ENCODE results near the gene MPO. TPM values are rescaled to one million over a fixed set of nuclear protein-coding genes. Genes with fewer than 3 reads are reported as not detected.
A peak's percentile ranks its signal among the peaks of the same experiment; 100 is the strongest.

MPO gene
- total and polyA plus RNA-seq, 2 of the 8 experiments (the other 6 are each of a cell fraction or from before 2014, with no cell fraction given) = 0.06 to 0.74 TPM

DNA sequence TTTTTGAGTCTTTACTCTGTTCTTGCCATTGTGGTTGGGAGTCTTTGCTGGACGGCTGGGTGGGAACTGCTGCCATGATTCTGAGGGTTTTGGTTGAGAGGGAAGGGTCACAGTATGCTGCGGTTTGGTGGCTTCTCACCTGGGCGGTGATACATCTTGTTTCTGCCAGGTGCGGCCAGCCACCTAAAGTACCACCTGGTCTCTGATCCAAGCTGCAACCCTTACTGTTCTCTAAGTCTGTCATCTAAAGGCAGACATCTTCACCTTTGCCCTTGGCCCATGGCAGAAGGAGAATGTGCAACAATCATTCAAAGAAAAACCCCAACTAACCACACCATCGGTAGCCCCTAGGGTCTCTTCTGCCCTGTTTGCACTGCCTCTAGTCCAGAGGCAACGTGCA is 19.6 kb upstream of the MPO start:
- Histone ChIP-seq H4K5ac (ENCODE audit: insufficient read length, low read depth, low read length) (no peak overlapping the region), H4K20me1 (replicated peaks in 1 of 2; ENCODE audit: control insufficient read depth in 1 of 2, insufficient read depth in 2 of 2, low read length in 2 of 2) (no peaks in the 10 kb centered on the region), H4K8ac (ENCODE audit: extremely low read depth, insufficient read depth, low read length) (0 out of 2 replicates have a peak overlapping the region, but pooled peaks have one; percentile 63), H3K9ac (replicated peaks in 1 of 4; ENCODE audit: extremely low read depth in 1 of 4, low read depth in 3 of 4, low read length in 3 of 4) (no peak overlapping the region), H2BK12ac (ENCODE audit: low read depth, low read length) (no peak overlapping the region), H3K23me2 (ENCODE audit: low read depth, low read length) (no peaks in the 10 kb centered on the region), H3K79me1 (ENCODE audit: low read depth, low read length) (no peaks in the 10 kb centered on the region), H3K27me3 (replicated peaks in 1 of 4; ENCODE audit: control insufficient read depth in 3 of 4, extremely low read depth in 1 of 4, insufficient read depth in 3 of 4, low read length in 3 of 4) (no peaks in the 10 kb centered on the region), H3K9me3 (ENCODE audit: insufficient read depth in 2 of 2, low read depth in 1 of 2, low read length in 1 of 2) (no peaks in the 10 kb centered on the region), H3K27ac (ENCODE audit: low read depth, low read length) (no peak overlapping the region), H3K4me1 (replicated peaks in 1 of 4; ENCODE audit: control insufficient read depth in 3 of 4, insufficient read depth in 4 of 4, low read length in 3 of 4) (peaks cover 0 to 5% (median 4%) of the 10 kb centered on the region in 4 experiments; a peak in 5 of 7 replicates), H2BK15ac (ENCODE audit: low read length) (no peak overlapping the region), H3K23ac (ENCODE audit: insufficient read length) (no peak overlapping the region), H2AK5ac (ENCODE audit: low read depth, low read length) (no peak overlapping the region), H2BK120ac (replicated peaks; ENCODE audit: low read depth, low read length) (no peak overlapping the region), H3K18ac (ENCODE audit: extremely low read depth, low read length) (no peak overlapping the region), H3K4ac (replicated peaks; ENCODE audit: insufficient read length, low read depth, low read length) (no peak overlapping the region), H3K4me3 (ENCODE audit: extremely low read depth in 1 of 4, insufficient read depth in 2 of 4, low read depth in 3 of 4, low read length in 4 of 4) (no peak overlapping the region), H3K4me2 (ENCODE audit: insufficient read depth in 1 of 2, low read depth in 2 of 2, low read length in 2 of 2) (no peak overlapping the region), H2BK20ac (ENCODE audit: low read length) (no peak overlapping the region), H3K14ac (ENCODE audit: insufficient read length) (no peak overlapping the region), H3K56ac (replicated peaks; ENCODE audit: insufficient read length, low read depth, low read length) (no peak overlapping the region), H2BK5ac (ENCODE audit: low read depth, low read length) (no peak overlapping the region), H3K79me2 (ENCODE audit: control insufficient read depth in 1 of 2, insufficient read depth in 2 of 2, low read length in 2 of 2) (no peaks in the 10 kb centered on the region), H3K36me3 (ENCODE audit: control insufficient read depth in 2 of 4, insufficient read depth in 4 of 4, low read length in 3 of 4) (0 out of 8 replicates have a peak, but pooled peaks cover 0 to 2% (median 0%) of the 10 kb centered on the region in 4 experiments), H2AFZ (ENCODE audit: low read length) (no peak overlapping the region), H4K91ac (replicated peaks; ENCODE audit: insufficient read length, low read length) (peak overlapping the region; percentile 55)
- WGBS, 2 experiments (ENCODE audit: extremely low coverage in 1 of 2, insufficient coverage in 1 of 2, insufficient read length in 1 of 2, insufficient replicate concordance in 2 of 2, low coverage in 1 of 2, low lambda C conversion rate in 2 of 2, missing lambda C conversion rate in 1 of 2) = 93% methylated on average over 6 of the region's 6 CpGs; no CpG with 5 or more reads in 1 of the 2 experiments
- DNase-seq (ENCODE audit: low read depth in 1 of 2, low spot score in 2 of 2) = peak in 1 of 2 experiments; percentile 20
- ChIA-PET POLR2A (ENCODE audit: partially characterized antibody) (no interaction called here), CTCF (ENCODE audit: partially characterized antibody) (interaction anchor here (0.9 to 7.9 kb wide), 4 partner anchors 9 to 22 kb away, joined by 3 to 75 read pairs (median 6); partner anchors contain the start of gene MPO)
- no peak for FAIRE-seq
- TF ChIP-seq CBX8 (IDR thresholded peaks at IDR 0.05; ENCODE audit: borderline replicate concordance, low read depth, low read length) (no peak), YY1 (IDR thresholded peaks at IDR 0.05; ENCODE audit: low read depth, low read length) (no peak), GABPA (IDR thresholded peaks at IDR 0.05; ENCODE audit: borderline replicate concordance, insufficient read depth, low read length) (no peak), KDM5A (IDR thresholded peaks at IDR 0.05; ENCODE audit: low read length) (no peak), SIRT6 (IDR thresholded peaks at IDR 0.05; ENCODE audit: low read length) (no peak), PHF8 (conservative IDR thresholded peaks at IDR 0.05; ENCODE audit: low read depth, low read length) (no peak), RNF2 (IDR thresholded peaks at IDR 0.05; ENCODE audit: borderline replicate concordance, low read depth, low read length, missing control alignments, poor library complexity, severe bottlenecking) (no peak), USF2 (IDR thresholded peaks at IDR 0.05; ENCODE audit: low read length) (no peak), BRCA1 (IDR thresholded peaks at IDR 0.05; ENCODE audit: low read depth, low read length) (no peak), JUND (IDR thresholded peaks at IDR 0.05; ENCODE audit: low read length) (no peak), POLR2AphosphoS5 (IDR thresholded peaks at IDR 0.05; ENCODE audit: low read depth, low read length) (no peak), ASH2L (IDR thresholded peaks at IDR 0.05; ENCODE audit: low read length) (no peak), SIX5 (IDR thresholded peaks at IDR 0.05; ENCODE audit: low read depth, low read length) (no peak)
